SKM-1 (cell line): ENCODE measurements around the gene CPA2.
"Not testable (repeated sequence)": the region's sequence is repeated elsewhere in the genome, so short reads cannot be mapped to it uniquely, and the experiment has no call there.

Experiments used
- DNase-seq: peaks from one replicate; lab custom pipeline; 2025; ENCODE audit not compliant: unreplicated experiment; lab: John Stamatoyannopoulos, UW

CPA2 gene

DNA sequence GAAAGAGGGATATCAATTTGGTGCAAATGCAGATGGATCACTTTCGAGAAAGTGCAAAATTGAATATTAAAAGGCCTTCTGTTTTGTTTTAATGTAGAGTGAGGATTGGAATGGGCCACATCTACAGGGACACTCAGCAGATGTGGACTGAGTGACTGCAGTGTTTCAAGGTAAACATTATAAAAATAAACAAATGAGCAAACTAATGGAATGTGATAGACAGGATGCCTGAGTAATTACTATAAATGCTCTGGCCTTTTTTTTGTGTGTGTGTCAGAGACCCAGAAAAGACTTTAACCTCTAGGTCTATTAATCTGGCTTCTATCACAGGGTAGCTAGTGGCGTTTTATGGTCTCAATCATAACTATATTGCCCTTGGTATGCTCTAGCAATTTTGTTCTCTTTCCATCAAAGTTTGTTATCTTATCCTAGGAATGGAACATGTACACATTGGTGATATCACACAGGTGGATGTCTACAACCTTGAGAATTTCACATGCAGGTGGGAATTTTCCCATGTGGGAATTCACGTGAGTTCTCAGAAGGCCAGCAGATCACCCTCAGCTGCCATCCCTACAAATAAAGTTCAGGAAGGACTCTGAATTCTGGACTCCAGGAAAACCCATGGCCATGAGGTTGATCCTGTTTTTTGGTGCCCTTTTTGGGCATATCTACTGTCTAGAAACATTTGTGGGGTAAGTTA is at the start of gene CPA2:
Gene CPA2, plus strand, starts transcription at position 606 of the 703 bp plus-strand sequence. Its CDS starts 19 bp downstream, at position 625.
- no peak for DNase-seq

DNA sequence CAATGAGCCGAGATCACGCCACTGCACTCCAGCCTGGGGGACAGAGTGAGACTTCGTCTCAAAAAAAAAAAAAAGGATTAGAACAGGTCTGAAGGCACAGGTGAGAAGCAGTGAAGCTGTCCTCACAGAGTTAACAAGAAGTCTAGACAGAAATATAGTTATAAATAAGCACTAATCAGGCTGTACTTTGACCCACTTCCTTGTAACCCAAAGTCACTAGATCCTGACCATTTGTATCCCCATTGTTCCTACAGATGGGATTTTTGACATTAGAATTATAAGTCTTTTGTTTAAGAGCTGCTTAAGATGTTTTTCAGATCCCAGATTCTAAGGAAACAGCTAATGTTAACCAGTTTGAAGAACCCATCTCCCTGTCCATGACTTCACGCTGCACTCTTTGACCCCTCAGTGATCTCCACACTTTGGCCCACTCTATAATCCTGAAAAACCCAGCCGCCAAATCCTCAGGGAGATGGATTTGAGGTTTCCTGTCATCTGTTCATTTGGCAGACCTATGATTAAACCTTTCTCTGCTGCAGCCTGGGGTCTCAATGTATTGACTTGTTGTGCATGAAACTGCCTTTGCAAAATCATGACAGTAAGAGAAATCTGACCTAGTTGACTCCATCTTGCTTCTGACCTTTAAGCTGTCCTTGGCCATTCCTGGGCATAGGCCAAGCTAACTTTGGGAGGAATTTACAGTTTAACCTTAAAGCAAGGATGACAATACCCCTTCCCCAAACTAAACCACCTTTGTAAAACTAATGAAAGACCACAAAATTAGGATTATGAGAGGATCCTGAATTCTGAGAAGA is 47.6 kb upstream of the CPA2 start:
- no peak for DNase-seq

DNA sequence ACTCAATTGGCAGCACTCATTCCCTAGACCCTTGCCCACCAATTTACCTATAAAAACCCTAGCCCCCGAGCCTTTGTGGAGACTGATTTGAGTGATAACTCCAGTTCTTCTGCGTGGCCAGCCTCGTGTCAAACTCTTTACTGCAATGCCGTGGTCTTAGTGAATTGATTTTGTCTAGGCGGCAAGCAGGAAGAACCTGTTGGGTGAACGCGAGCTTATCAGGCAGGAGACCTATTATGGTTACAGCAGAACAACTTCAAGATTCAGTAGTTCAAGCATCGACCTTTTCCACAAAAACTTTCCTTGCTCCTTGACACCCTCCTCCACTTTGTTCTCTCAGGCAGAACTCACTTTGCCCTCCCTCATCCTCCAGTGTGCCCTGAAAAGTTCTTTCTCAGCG is 46.8 kb upstream of the CPA2 start:
- DNase-seq: no peak

DNA sequence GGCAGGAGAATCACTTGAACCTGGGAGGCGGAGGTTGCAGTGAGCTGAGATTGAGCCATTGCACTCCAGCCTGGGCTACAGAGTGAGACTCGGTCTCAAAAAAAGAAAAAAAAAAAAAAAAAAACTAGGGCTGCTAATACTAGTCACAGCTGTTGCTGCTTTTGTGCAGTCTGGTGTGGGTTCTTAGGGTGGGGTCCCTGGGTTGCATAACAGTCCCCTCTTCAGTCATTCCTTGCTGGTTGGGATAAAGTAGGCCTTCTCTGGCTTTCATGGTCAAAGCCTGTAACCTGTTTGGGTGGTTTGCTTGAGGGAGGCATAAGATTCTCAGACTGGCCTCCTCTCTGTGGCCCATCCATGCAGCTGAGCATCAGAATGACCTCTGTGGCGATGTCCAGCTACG is 44.9 kb upstream of the CPA2 start:
- DNase-seq: no peak

DNA sequence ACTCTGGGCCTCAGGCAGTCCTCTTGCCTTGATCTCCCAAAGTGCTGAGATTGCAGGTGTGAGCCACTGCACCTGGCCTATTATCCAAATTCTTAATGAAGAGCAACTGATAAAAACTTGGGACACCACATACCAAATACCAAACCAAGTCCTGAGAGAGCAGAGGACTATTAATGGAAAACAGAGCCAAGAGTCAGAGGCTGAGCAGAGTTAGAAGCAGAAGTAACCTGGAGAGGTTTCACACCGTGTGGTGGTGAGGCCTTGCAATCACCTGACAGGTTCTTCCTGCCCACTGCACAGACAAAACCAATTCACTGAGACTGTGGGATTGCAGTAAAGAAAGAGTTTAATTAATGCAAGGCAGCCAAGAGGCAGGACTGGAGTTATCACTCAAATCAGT is 43.0 kb upstream of the CPA2 start:
- DNase-seq: no peak

DNA sequence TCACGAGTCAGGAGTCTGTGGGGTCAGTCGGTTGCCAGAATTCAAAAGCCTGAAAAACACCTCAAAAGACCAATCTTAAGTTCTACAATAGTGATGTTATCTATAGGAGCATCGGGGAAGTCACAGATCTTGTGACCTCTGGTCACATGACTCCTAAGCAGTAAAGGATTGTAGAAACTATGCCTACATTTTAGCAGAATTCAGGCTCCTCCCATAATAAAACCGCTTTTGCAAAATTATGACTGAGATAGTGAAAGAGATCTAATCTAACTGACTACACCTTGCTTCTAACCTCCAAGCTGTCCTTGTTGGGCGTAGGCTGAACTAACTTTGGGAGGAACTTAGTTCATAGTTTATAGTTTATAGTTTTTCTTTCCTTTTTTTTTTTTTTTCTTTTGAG is 42.5 kb upstream of the CPA2 start:
- no peak for DNase-seq

DNA sequence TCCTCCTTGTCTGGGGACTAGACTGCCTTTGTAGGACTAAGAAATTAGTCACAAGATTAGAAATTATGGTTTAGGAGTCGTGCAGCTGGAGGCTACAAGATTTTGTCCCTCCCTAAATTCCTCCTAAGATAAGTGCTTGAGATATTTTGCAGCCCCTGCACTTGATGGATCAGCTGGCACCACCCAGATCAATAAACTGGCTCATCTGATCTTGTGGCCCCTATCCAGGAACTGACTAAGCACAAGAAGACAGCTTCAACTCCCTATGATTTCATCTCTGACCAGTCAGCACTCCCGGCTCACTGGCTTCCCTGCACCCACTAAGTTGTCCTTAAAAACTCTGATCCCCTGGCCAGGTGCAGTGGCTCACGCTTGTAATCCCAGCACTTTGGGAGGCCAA is 41.7 kb upstream of the CPA2 start:
- not testable (repeated sequence) for DNase-seq

DNA sequence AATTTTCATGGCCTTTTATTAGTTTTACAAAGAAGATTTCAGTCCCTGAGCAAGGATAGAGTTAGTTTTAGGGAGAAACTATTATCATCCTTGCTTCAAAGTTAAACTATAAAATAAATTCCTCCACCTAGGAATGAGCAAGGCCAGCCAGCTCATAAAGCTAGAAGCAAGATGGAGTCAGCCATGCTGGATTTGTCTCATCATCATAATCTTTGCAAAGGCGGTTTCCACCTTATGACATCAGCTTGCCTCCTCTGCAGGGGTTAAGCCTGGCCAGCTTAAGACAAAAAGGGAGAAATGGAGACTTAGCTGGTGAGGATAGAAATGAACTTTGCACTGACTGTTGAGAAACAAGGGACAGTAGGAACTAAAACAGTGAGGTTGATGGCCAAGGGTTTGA is 40.3 kb upstream of the CPA2 start:
- no peak for DNase-seq

DNA sequence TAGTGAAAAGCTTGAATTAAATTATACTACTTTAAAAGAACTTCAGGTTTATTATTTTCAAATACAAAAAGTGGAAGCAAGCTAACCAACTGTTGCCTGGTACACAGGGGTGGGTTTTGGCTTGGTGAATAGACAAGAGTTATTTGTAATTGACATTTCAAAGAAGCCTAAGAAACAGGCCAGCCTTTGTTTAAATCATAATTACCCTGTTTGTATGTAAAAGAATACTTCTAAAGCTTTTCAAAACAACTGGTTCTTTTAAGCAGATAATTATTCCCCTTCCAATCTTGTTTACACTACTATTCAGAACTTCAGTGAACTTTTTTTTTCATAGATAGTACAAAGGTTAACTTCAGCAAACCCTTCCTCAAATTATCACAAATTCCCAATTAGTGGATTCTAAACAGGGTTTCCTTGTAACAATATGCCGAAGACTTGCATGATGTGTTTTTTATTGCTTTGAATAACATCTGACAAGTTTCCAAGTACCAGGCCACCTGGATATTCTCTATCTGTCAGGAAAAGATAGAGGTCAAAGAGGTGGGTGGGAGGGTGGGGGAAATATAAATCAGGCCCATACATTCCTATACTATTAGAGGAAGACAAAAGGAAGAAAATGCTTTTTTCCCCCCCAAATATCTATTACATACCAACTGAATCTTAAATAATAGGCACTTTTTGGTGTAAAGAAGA is 38.6 kb upstream of the CPA2 start:
- no peak for DNase-seq

DNA sequence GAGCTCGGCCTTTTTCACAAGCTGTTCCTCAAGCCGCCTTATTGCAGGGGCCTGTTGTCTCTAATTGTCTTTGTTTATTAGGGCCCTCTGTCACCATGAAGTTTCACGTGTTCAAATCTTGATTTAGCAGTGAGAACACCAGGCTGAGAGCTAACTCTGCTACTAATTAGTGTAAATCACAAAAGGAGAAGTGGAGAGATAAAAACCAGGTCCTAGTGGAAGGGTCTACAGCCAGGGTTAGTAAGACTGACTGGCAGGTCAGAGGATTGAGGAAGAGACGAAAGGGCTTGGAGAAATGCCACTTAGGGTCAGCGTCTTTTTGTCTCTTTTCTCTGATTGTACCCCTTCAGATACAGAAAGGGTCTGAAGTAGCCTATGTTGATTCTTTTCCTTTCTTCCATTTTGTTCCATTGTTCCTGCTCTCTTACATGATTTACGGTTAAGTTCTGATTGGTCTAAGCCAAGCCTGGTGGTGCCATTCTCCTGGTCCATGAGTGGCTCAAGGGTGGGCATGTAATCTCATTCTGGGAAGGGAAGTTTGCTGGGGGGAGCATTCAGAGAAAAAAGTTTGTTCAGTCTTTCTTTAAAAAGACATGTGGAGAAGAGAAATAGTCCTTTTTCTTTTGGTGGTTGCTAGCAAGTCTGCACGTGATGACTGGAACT is 37.7 kb upstream of the CPA2 start:
- DNase-seq: no peak

DNA sequence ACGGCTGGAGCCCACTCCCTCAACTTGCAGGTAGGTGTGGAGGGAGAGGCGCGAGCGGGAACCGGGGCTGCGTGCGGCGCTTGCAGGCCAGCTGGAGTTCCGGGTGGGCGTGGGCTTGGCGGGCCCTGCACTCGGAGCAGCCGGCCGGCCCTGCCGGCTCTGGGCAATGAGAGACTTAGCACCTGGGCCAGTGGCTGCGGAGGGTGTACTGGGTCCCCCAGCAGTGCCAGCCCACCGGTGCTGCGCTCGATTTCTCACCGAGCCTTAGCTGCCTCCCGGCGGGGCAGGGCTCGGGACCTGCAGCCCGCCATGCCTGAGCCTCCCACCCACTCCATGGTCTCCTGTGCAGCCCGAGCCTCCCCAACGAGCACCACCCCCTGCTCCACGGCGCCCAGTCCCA is 36.7 kb upstream of the CPA2 start:
- DNase-seq: not testable (repeated sequence)

DNA sequence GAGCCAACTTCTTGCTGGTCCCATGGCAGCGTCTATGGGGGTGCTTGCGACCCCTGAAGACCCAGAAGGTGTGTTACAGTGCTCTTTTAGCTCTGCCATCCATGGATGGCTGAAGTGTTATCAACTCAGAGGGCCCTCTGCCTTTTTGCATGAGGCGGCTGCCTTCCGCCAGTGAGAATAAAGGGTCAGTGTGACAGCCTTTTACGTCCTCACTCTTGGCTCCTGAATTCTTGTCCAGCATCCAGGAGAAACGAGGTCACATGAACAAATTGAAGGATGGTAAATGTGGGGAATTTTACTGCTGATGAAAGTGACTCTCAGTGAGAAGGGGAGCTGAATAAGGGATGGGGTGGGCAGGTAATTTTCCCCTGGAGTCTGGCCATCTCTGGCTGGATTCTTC is 34.9 kb upstream of the CPA2 start:
- no peak for DNase-seq

DNA sequence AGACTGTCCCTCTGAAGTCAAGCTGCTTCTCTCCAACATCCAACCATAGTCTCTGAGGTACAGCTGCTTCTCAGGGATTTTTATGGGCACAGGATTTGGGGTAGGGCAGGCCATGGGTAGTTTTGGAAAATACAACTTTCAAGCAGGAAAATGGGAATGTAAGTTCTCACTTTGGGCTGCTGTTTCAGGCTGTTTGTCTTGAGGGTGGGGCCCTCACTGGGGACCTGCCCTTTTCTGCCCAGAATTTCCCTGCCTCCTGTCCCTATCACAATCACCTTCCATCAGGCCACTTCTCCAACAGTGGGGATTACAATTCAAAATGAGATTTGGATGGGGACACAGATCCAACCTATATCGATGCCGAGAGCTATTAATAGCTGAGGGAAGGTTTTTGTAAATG is 34.5 kb upstream of the CPA2 start:
- no peak for DNase-seq

DNA sequence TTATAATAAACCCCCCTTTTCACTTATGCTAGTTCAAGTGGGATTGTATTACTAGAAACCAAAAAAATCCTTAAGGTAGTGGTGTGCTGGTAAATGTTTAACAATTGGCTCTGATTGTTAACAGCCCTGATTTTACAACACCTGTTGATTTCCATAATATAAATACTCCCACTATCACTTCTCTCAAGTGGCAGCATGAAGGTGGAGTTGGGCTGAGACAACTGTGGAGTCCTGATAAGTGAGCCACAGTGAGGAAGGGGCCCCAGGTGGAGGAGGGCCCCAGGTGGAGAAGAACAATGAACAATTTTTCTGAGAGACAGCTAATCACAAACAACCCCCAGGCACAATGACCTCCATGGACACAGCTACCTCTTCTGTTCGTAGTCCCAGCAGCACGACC is 32.6 kb upstream of the CPA2 start:
- DNase-seq: no peak

DNA sequence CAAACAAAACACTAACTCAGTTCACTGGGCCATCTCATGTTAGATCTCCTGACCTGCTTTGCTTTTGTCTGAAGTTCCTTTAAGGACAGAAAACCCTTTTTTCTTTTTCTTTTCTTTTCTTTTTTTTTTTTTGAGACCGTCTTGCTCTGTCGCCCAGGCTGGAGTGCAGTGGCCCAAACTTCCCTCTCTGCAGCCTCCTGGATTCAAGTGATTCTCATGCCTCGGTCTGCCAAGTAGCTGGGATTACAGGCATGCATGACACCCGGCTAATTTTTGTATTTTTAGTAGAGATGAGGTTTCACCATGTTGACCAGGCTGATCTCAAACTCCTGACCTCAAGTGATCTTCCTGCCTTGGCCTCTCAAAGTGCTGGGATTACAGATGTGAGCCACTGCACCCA is 30.3 kb upstream of the CPA2 start:
- DNase-seq: not testable (repeated sequence)

DNA sequence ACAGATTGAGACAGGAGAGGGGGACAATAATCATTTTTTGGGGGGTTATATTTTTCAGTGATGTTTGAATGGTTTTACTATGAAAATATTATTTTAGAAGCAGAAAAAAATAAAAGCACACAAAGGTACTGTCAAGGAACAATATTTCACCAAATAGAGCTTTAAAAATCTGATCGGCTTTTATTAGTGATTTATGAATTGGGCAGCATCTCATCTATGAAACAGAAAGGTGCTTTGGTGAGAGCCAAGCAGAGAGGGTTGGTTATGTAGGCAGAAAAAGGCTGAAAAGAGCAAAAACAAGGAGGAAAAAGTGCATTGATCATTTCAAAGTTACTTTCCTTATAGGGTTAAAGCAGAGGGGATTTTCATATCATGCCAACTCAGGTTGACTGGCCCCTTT is 26.4 kb upstream of the CPA2 start:
- no peak for DNase-seq

DNA sequence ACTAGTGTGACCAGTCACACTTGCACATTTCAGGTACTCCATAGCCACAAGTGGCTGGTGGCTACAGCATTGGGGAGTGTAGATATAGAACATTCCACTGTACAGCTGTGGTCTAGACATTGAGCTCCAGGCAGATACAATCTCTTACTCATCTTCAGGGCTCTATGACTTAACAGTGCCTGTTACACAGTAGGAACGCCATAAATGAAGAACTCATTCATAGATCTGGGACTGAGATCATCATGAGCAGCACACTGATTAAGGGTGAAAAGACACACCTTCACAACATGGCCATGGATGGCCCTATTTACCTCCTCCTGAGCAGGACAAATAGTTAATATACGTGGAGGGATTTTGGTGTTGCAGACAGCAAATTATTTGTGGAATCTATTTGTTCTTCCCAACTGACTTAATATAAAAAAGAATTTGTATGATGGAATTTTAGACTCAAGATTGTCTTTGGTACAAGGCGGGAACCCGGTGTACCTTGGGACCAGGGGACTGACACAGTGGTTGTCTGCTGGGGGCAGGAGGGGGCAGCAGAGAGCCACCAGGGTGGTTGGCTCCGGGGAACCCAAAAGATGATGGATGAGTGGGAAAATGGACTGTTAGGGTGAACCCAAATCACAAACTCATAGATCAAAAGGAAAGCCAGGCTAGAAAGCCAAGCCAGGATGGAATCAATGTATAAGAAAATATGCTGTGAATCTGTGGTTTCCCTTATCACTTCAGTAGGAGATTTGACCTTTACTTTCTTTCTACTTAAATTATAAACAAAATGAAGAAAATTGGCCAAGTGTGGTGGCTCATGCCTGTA is 24.3 kb upstream of the CPA2 start:
- peak; percentile 19 for DNase-seq

DNA sequence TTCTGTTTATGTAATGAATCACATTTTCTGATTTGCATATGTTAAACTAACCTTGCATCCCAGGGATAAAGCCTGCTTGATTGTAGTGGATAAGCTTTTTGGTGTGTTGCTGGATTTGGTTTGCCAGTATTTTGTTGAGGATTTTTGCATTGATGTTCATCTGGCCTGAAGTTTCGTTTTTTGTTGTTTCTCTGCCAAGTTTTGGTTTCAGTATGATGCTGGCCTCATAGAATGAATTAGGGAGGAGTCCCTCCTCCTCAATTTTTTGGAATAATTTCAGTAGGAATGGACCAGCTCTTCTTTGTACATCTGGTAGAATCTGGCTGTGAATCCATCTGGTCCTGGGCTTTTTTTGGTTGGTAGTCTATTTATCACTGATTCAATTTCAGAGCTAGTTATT is 23.2 kb upstream of the CPA2 start:
- not testable (repeated sequence) for DNase-seq

DNA sequence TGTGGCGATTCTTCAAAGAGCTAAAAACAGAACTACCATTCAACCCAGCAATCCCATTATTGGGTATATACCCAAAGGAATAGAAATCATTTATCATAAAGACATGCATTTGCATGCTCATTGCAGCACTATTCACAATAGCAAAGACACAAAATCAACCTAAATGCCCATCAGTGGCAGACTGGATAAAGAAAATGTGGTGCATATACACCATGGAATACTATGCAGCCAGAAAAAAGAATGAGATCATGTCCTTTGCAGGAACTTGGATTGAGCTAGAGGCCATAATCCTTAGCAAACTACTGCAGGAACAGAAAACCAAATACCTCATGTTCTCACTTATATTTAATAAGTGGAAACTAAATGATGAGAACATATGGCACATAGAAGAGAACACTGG is 20.2 kb upstream of the CPA2 start:
- DNase-seq: not testable (repeated sequence)

DNA sequence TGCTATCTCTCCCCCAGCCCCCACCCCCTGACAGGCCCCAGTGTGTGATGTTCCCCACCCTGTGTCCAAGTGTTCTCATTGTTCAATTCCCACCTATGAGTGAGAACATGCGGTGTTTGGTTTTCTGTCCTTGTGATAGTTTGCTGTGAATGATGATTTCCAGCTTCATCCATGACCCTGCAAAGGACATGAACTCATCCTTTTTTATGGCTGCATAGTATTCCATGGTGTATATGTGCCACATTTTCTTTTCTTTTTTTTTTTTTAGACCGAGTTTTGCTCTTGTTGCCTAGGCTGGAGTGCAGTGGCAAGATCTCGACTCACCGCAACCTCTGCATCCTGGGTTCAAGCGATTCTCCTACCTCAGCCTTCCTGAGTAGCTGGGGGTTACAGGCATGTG is 17.8 kb upstream of the CPA2 start:
- DNase-seq: not testable (repeated sequence)

DNA sequence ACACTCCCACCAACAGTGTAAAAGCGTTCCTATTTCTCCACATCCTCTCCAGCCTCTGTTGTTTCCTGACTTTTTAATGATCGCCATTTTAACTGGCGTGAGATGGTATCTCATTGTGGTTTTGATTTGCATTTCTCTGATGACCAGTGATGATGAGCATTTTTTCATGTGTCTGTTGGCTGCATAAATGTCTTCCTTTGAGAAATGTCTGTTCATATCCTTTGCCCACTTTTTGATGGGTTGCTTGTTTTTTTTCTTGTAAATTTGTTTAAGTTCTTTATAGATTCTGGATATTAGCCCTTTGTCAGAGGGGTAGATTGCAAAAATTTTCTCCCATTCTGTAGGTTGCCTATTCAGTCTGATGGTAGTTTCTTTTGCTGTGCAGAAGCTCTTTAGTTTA is 17.0 kb upstream of the CPA2 start:
- DNase-seq: not testable (repeated sequence)
